ENCODE results near the gene TEX28.
"Not testable (repeated sequence)": the region's sequence is repeated elsewhere in the genome, so short reads cannot be mapped to it uniquely, and the experiment has no call there.

The TEX28 gene

DNA sequence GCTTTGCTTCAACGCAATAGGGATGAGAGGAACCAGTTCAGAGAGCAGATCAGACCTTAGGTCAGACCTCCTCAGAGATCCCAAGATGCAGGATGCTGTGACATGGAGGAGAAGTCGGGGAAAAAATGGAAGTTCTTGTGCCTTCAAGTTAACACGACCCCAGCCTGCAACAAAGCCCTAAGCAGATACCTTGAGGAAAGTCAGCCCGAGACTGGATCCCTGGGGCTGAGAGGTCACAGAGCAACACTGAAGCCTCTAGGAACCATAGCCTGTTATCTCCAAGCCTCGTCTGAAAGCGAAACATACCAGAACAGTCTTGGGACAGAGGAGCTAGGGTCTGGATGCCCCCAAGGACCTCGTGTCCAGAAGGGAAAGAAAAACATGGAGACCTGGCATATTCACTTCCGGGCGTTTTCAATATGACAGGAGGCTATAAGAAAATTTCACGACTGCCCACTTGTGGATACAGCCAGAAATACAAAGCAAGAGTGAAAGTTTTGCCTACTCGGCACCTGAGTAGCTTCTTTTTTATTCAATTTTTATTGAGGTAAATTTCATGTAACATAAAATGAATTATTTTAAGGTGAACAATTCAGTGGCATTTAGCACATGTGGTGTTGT is 55.9 kb downstream of the TEX28 start:
- not testable (repeated sequence) for DNase-seq (ENCODE audit: insufficient read length, low spot score); FAIRE-seq

DNA sequence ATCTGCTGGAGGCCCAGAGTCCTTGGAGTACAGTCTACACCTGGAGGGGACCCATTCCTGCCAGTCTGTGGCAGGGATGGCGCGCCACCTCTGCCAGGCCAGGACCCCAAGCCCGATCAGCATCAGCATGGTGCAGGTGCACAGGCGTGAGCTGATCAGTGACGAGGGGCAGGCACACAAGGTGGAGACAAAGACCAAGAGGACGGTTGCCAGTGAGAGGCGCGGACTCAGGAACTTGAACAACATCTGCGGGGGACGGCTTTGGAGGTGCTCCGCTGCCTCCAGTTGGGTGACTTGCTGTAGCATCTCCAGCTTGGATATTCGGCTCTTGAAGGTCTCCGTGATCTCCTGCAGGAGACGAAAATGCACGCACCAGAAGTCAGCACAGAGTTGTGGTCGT is 61.3 kb downstream of the TEX28 start:
- DNase-seq (ENCODE audit: insufficient read length, low spot score); FAIRE-seq: not testable (repeated sequence)

DNA sequence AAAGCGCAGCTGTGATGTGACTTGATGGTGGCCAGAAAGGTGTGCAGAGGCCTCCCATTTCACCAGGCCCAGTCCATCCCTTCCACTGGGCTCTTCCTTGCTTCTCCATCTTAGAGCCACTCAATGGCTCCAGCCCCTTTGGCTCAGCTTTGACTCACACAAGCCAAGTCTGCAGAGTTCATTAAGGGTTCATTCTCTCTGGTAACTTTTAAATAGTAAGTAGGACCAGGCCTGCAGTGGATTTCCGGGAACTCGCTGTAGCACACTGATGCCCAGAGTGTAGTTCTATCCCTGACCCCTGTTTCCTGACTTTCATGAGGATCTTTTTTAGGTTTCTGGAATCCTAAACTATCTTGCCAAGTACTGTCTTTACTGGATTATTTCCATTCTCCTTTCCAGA is 63.5 kb downstream of the TEX28 start:
- not testable (repeated sequence) for DNase-seq (ENCODE audit: insufficient read length, low spot score); FAIRE-seq

DNA sequence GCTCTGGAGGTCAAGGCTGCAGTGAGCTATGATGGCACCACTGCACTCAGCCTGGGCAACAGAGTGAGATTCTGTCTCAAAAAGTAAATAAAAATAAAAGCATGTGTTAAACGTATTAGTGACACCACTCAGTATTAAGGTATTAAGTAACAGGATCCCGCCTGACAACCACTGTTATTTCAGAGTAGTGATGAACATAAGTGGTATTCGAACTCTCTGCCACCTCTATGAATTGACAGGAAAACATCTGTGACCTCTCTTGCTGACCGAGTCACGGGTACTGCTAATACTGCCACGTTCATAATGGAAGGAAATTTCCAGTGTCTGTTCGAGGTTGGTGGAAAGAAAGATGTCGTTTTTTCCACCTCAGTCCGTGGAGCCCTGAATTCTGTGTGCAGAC is 68.2 kb downstream of the TEX28 start:
- FAIRE-seq; DNase-seq (ENCODE audit: insufficient read length, low spot score): not testable (repeated sequence)

DNA sequence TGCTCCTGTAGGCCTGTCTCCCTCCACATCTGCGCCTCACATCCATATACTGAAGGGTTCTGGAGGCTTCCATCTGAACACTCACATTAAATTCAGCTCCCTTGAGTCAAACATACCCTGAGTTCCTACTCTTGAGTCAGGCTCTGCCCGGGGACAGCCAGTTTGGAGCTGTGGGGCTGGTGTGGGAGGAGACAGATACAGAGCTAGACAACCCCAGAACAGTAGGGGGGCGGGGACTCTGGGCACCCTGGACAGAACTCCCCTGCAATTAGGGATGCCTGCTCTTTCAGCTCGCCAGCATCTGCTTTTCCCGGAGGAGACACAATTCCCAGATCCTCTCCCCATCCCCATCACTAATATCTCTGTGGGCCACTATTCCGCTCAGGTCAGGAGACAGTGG is 69.6 kb downstream of the TEX28 start:
- not testable (repeated sequence) for DNase-seq (ENCODE audit: insufficient read length, low spot score); FAIRE-seq

All from D721Med (cell line).